Measurements from ENCODE around the gene HDAC3.

DNA sequence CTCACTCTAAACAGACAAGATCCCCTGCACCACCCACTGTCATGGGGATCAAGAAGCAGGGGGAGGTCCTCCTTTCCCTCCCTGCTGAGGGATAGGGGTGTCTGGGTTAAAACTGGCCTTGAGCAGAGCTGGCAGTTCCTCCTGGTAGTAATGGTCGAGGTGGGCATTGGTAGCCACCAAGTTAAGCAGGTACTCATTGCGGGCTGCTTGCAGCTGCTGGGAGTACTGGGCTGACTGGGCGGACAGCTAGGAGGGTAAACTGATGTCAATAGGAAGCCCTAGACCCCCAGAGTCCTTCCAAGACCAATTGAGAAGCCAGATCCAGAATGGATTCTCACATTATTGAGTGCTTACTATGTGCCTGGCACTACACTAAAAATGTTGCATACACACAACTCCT is 11.2 kb upstream of the HDAC3 start:
- TF ChIP-seq, protein P1, sequence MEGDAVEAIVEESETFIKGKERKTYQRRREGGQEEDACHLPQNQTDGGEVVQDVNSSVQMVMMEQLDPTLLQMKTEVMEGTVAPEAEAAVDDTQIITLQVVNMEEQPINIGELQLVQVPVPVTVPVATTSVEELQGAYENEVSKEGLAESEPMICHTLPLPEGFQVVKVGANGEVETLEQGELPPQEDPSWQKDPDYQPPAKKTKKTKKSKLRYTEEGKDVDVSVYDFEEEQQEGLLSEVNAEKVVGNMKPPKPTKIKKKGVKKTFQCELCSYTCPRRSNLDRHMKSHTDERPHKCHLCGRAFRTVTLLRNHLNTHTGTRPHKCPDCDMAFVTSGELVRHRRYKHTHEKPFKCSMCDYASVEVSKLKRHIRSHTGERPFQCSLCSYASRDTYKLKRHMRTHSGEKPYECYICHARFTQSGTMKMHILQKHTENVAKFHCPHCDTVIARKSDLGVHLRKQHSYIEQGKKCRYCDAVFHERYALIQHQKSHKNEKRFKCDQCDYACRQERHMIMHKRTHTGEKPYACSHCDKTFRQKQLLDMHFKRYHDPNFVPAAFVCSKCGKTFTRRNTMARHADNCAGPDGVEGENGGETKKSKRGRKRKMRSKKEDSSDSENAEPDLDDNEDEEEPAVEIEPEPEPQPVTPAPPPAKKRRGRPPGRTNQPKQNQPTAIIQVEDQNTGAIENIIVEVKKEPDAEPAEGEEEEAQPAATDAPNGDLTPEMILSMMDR (IDR thresholded peaks at IDR 0.05) = no peak
- no peak for TF ChIP-seq POLR2A (IDR thresholded peaks at IDR 0.05)
